SJSA1 (cell line): Measurements from ENCODE around the gene POLR2C. TPM values are rescaled to one million over a fixed set of nuclear protein-coding genes. Genes with fewer than 3 reads are reported as not detected.

Source experiments
- DNase-seq, 2 experiments: peaks; one replicate each; pipeline ENCODE4 v3.0.0-alpha.2; 2015 to 2020; ENCODE audit warnings: low spot score in 2 of 2, low read depth in 1 of 2
- H3K27ac ChIP-seq: fragments of 250-450 bp; sonication (Bioruptor Pico); 2 replicates; pipeline ENCODE4 v1.5.1; 2020; ENCODE audit warnings: mild to moderate bottlenecking, moderate library complexity
- H3K27me3 ChIP-seq: fragments of 250-450 bp; sonication (Bioruptor Pico); replicated peaks from 2 replicates; pipeline ENCODE4 v1.5.1; 2020; ENCODE audit warnings: mild to moderate bottlenecking, moderate library complexity
- H3K36me3 ChIP-seq: fragments of 250-450 bp; sonication (Bioruptor Pico); 2 replicates; pipeline ENCODE4 v1.5.1; 2020; ENCODE audit warnings: mild to moderate bottlenecking
- H3K4me1 ChIP-seq: fragments of 250-450 bp; sonication (Bioruptor Pico); replicated peaks from 2 replicates; pipeline ENCODE4 v1.6.1; 2021; ENCODE audit warnings: mild to moderate bottlenecking
- H3K4me3 ChIP-seq: fragments of 250-450 bp; sonication (Bioruptor Pico); 2 replicates; pipeline ENCODE4 v1.5.1; 2020; ENCODE audit warnings: mild to moderate bottlenecking
- H3K9me3 ChIP-seq: fragments of 250-450 bp; sonication (Bioruptor Pico); replicated peaks from 2 replicates; pipeline ENCODE4 v1.5.1; 2020; ENCODE audit warnings: mild to moderate bottlenecking
- total RNA-seq: library from RNA; depleted of rRNA; stranded (reverse); fragments of >200 nt; shearing (Covaris generic); gene quantifications from 2 replicates; pipeline ENCODE4 v1.2.3, GENCODE V29; 2014

POLR2C gene
- total RNA-seq, 1 experiment from 2014 or later, result 200 TPM

- Histone ChIP-seq H3K27me3 (no peaks in the 10 kb centered on the region), H3K27ac (no peak overlapping the region), H3K36me3 (peaks cover 4% of the 10 kb centered on the region; the same call in 1 of the 2 replicates), H3K4me3 (no peak overlapping the region), H3K4me1 (peaks cover 4% of the 10 kb centered on the region; the same call in 1 of the 2 replicates), H3K9me3 (no peaks in the 10 kb centered on the region)
- DNase-seq, result no peak
Observed at GRCh38 chr16:57509231-57509923, 46.9 kb downstream of the POLR2C start.

DNA sequence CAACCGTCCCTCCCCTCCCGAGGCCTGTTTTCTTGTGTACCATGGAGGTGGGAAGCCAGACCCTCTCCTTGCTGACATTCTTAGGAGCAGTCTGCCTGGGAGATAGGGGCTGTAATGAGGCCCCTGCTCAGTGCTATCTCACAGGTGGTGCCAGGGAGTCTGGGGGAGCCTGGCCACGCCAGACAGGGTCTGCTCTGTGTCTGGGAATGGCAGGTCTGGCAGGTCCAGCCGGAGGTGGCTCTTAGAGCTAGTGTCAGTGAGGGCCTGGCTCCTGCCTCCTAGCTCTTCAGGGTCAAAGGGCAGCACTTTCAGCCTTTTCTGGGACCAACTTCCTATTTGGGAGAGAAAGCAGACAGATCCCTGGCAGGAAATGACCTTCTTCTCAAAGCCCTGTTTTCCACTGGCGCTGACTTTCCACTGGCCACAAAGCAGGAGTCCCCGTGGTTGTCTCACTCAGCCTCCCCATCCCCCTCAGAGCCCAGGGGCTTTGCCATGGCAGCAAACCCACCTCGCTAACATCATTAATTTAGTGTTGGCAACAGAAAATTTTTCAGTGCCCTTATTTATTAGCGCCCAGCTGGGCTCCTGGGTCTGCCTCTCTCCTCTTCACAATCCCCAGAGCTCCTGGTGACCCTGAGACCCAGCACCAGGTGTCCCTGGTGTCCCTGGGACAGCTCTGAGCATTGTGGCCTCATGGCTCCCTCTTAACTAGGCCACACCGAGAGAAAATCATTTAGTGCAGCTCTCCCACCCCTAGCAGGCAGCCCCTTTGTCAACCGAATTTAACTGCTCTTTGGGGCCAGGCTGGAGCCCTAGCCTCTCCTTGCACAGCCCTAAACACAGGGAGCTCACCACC is 47.8 kb downstream of the POLR2C start:
- H3K9me3 ChIP-seq, result no peaks in the 10 kb centered on the region
- peaks cover 4% of the 10 kb centered on the region; the same call in 1 of the 2 replicates for H3K4me1 ChIP-seq
- H3K27me3 ChIP-seq, result no peaks in the 10 kb centered on the region
- peaks cover 4% of the 10 kb centered on the region; the same call in 1 of the 2 replicates for H3K36me3 ChIP-seq
- no peak overlapping the region for H3K4me3 ChIP-seq
- no peak for DNase-seq
- H3K27ac ChIP-seq, result no peak overlapping the region

DNA sequence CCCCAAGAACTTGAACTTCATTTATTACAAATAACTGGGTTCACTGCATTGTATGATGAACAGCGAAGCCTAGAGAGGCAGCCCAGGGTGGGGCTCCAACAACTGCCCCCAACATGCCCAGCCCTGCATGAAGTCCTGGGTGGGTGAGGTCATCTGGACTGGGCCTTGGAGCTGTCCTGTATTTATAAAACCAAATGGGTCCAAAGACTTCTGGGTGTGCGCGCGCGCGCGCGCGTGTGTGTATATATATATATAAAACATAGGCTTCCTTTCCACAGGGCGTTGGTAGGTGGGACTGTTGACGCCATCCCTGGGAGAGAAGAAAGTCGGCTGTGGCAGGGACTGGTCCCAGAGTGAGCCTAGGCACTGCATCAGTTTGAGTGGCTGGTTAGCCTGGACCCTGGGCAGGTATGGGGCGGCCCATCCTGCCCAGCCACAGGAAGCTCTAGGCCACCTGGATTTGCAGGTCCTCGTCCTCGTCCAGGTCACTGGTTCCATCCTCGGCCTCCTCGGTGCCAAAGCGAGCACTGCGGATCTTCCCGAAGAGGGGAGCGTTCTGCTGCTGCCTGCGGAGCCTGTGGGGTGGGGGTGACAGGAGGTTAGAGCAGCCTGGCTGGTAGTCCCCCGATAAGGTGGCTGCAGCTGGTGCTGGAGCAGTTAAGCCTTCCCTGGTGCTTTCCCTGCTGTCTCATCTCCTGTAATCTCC is 50.0 kb downstream of the POLR2C start:
- DNase-seq, result no peak
- Histone ChIP-seq H3K9me3 (no peaks in the 10 kb centered on the region), H3K27ac (no peak overlapping the region), H3K27me3 (no peaks in the 10 kb centered on the region), H3K4me1 (peaks cover 4% of the 10 kb centered on the region; the same call in 1 of the 2 replicates), H3K4me3 (no peak overlapping the region), H3K36me3 (peaks cover 4% of the 10 kb centered on the region; the same call in 1 of the 2 replicates)

- DNase-seq, result no peak
Observed at GRCh38 chr16:57513371-57514102, 51.1 kb downstream of the POLR2C start.

DNA sequence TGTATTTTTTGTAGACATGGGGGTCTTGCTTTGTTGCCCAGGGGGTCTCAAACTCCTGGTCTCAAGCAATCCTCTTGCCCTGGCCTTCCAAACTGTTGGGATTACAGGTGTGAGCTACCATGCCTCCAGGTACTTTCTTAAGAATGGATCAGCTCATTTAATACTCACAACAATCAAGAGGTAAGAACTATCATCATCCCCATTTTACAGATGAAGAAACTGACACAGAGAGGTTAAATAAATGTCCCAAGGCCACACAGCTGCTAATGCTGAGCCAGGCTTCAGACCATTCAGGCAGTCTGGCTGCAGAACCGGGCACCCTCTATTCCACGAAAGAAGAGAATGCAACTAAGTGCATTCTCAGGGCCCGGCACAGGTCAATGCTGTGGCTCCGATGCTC is 51.9 kb downstream of the POLR2C start:
- no peaks in the 10 kb centered on the region for H3K27me3 ChIP-seq
- H3K27ac ChIP-seq, result no peak overlapping the region
- peaks cover 8% of the 10 kb centered on the region; the same call in 1 of the 2 replicates for H3K36me3 ChIP-seq
- no peak overlapping the region for H3K4me3 ChIP-seq
- DNase-seq, result no peak
- H3K9me3 ChIP-seq, result no peaks in the 10 kb centered on the region
- peaks cover 4% of the 10 kb centered on the region; the same call in 1 of the 2 replicates for H3K4me1 ChIP-seq

More at GRCh38 chr16:57513371-57514102, 51.1 kb downstream of the POLR2C start:
- Histone ChIP-seq H3K9me3 (no peaks in the 10 kb centered on the region), H3K4me3 (no peak overlapping the region), H3K36me3 (peaks cover 8% of the 10 kb centered on the region; the same call in 1 of the 2 replicates), H3K27ac (no peak overlapping the region), H3K27me3 (no peaks in the 10 kb centered on the region), H3K4me1 (peaks cover 4% of the 10 kb centered on the region; the same call in 1 of the 2 replicates)

- Histone ChIP-seq H3K4me3 (no peak overlapping the region), H3K4me1 (peaks cover 4% of the 10 kb centered on the region; the same call in 1 of the 2 replicates), H3K9me3 (no peaks in the 10 kb centered on the region), H3K27me3 (no peaks in the 10 kb centered on the region), H3K27ac (no peak overlapping the region), H3K36me3 (peaks cover 8% of the 10 kb centered on the region; the same call in 1 of the 2 replicates)
- DNase-seq, result no peak
Observed at GRCh38 chr16:57514791-57515600, 52.5 kb downstream of the POLR2C start.

- H3K9me3 ChIP-seq, result no peaks in the 10 kb centered on the region
- no peak overlapping the region for H3K27ac ChIP-seq
- no peak overlapping the region for H3K4me3 ChIP-seq
- peaks cover 4% of the 10 kb centered on the region; the same call in 1 of the 2 replicates for H3K4me1 ChIP-seq
- DNase-seq, result no peak
- no peaks in the 10 kb centered on the region for H3K27me3 ChIP-seq
- peaks cover 8% of the 10 kb centered on the region; the same call in 1 of the 2 replicates for H3K36me3 ChIP-seq
Observed at GRCh38 chr16:57516176-57516725, 53.8 kb downstream of the POLR2C start.

DNA sequence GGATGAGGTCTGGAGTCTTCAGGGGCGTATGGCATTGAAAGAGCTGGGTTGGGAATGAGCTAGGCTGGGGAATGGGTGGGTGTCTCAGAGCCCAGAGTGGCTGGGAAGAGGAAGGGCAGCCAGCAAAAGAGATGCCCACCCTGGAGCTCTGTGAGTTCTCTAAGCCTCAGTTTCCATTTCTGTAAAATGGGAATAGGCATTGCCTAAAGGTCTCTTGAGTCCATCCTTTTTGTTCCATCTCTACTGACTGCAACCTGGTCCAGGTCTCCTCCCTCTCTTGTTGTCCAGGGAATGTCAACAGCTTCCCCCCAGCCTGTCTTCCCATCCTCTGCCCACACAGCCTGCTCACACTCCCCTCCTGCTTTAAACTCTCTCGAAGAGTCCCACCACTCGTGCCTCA is 54.3 kb downstream of the POLR2C start:
- Histone ChIP-seq H3K27me3 (no peaks in the 10 kb centered on the region), H3K9me3 (no peaks in the 10 kb centered on the region), H3K27ac (no peak overlapping the region), H3K36me3 (peaks cover 8% of the 10 kb centered on the region; the same call in 1 of the 2 replicates), H3K4me1 (peaks cover 4% of the 10 kb centered on the region; the same call in 1 of the 2 replicates), H3K4me3 (no peak overlapping the region)
- no peak for DNase-seq

- Histone ChIP-seq H3K27me3 (no peaks in the 10 kb centered on the region), H3K36me3 (peaks cover 8% of the 10 kb centered on the region; the same call in 1 of the 2 replicates), H3K27ac (no peak overlapping the region), H3K4me3 (no peak overlapping the region), H3K4me1 (peaks cover 4% of the 10 kb centered on the region; the same call in 1 of the 2 replicates), H3K9me3 (no peaks in the 10 kb centered on the region)
- DNase-seq, result no peak
Observed at GRCh38 chr16:57517397-57518367, 55.2 kb downstream of the POLR2C start.

DNA sequence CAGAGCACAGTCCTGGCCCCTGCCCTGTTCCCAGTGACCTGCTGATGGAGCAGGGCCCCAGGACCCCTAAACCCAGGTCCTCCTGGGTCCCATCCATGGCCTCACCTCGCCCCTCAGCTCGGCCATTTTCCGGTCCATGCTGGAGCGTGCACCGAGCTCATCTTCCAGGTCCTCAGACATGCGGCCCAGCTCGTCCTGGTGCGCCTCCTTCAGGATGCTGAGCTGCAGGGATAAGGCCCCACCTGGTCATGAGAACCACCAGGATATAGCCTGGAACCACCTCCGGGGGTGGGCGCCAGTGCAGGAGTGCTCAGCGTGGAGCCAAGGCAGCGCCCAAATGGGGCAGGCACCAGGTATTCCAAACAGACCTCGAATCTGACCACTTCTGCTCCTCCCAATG is 56.0 kb downstream of the POLR2C start:
- no peak overlapping the region for H3K27ac ChIP-seq
- peaks cover 8% of the 10 kb centered on the region; the same call in 1 of the 2 replicates for H3K36me3 ChIP-seq
- DNase-seq, result no peak
- H3K9me3 ChIP-seq, result no peaks in the 10 kb centered on the region
- no peak overlapping the region for H3K4me3 ChIP-seq
- H3K27me3 ChIP-seq, result no peaks in the 10 kb centered on the region
- H3K4me1 ChIP-seq, result peaks cover 3% of the 10 kb centered on the region; the same call in 1 of the 2 replicates

GRCh38 chr16:57518922-57519321 is 56.4 kb downstream of the POLR2C start:
- Histone ChIP-seq H3K4me3 (no peak overlapping the region), H3K27me3 (no peaks in the 10 kb centered on the region), H3K36me3 (peaks cover 4% of the 10 kb centered on the region; the same call in 1 of the 2 replicates), H3K9me3 (no peaks in the 10 kb centered on the region), H3K27ac (no peak overlapping the region), H3K4me1 (no peaks in the 10 kb centered on the region; the same call in 1 of the 2 replicates)
- DNase-seq, result no peak
